ENCODE measurements around the gene ANTXR1. TPM values are rescaled to one million over a fixed set of nuclear protein-coding genes. Genes with fewer than 3 reads are reported as not detected.

The ANTXR1 gene
- total and polyA plus RNA-seq, 5 donors, result 13.8 to 49.4 (median 36.7) TPM

DNA sequence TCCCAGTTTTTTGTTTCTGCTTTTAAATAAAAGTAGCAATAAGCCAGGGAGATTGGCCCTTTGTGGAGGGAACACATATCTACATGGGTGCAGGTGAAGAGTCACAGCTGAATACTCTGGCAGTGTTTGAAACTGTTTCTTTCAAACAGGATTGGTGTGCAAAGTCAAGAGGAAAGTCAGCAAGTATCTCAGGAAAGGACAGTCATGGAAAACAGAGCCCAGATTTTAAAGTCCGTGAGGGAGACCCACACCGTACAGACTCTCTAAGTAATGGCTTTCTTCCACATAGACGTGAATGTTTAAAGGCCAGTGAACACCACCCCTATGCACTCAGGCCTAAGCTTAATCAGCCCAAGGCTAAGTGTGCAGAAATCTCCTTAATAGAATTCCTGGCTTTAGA, 278.7 kb downstream of the ANTXR1 start:
- H3K27ac ChIP-seq (ENCODE audit: low read length), result no peak overlapping the region
- no peak for ATAC-seq
- no peaks in the 10 kb centered on the region for H3K9me3 ChIP-seq (ENCODE audit: control insufficient read depth, low read length)
- 69% methylated on average over 3 of the region's 3 CpGs for WGBS
- no peak overlapping the region for H3K4me3 ChIP-seq (ENCODE audit: low read length)
- no peaks in the 10 kb centered on the region for H3K27me3 ChIP-seq (ENCODE audit: control insufficient read depth, insufficient read depth)
- intact Hi-C loops (cut with DNase I), result no loop called here
- DNase-seq, result no peak
- H3K4me1 ChIP-seq (ENCODE audit: control insufficient read depth, insufficient read depth, low read length), result no peaks in the 10 kb centered on the region

DNA sequence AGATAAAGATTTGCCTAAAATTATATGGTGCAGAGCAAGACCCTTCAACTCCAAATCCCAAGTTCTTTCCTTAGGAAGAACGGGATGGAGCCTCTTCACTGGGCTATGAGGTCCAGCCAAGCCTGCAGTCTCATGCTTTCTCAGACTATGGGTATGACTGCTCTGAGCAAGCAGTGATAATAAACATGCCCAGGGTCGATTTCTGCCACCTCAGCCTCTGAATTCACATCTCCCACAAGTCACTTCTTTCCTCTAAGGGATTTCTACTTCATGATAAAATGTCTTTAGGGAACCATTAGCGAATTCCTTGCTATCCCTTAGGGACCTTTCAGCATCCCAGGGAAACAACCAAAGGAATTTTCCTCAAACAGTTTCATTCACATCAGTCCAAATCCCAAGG, 279.3 kb downstream of the ANTXR1 start:
- intact Hi-C loops (cut with DNase I), result no loop called here
- WGBS, result 72% methylated on average over 3 of the region's 3 CpGs
- H3K27ac ChIP-seq (ENCODE audit: low read length), result no peak overlapping the region
- DNase-seq (no peak), ATAC-seq (no peak)
- H3K4me1 ChIP-seq (ENCODE audit: control insufficient read depth, insufficient read depth, low read length), result no peaks in the 10 kb centered on the region
- no peaks in the 10 kb centered on the region for H3K27me3 ChIP-seq (ENCODE audit: control insufficient read depth, insufficient read depth)
- H3K9me3 ChIP-seq (ENCODE audit: control insufficient read depth, low read length), result no peaks in the 10 kb centered on the region
- no peak overlapping the region for H3K4me3 ChIP-seq (ENCODE audit: low read length)

- Histone ChIP-seq H3K27ac (ENCODE audit: low read length) (no peak overlapping the region), H3K27me3 (ENCODE audit: control insufficient read depth, insufficient read depth) (no peaks in the 10 kb centered on the region), H3K4me1 (ENCODE audit: control insufficient read depth, insufficient read depth, low read length) (no peaks in the 10 kb centered on the region), H3K9me3 (ENCODE audit: control insufficient read depth, low read length) (no peaks in the 10 kb centered on the region), H3K4me3 (ENCODE audit: low read length) (no peak overlapping the region)
- ATAC-seq (no peak), DNase-seq (no peak)
- WGBS, result 96% methylated on average over 3 of the region's 3 CpGs
- intact Hi-C loops (cut with DNase I), result no loop called here
Measured at GRCh38 chr2:69296421-69296820, 283.4 kb downstream of the ANTXR1 start.

DNA sequence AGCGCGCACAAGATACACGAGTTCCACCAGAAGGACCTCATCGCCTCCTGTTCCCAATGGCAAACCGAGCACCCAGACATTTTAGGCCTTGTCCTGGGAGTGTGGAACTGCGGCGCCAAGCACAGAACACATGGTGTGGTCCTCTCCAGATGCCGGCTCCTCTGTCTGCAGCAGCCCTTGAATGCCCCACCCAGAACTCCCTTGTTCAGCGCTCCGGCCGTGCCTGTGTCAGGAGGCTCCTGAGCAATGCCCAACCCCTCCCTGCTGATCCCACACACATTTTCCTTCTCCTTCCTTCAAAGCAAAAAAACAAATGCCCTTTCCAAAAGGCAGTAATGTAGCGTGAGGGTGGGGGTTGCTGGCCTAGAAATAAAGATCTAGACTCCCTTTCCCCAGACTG, 284.2 kb downstream of the ANTXR1 start:
- ATAC-seq (no peak), DNase-seq (no peak)
- 90% methylated on average over 12 of the region's 12 CpGs for WGBS
- H3K4me3 ChIP-seq (ENCODE audit: low read length), result no peak overlapping the region
- no peaks in the 10 kb centered on the region for H3K9me3 ChIP-seq (ENCODE audit: control insufficient read depth, low read length)
- H3K4me1 ChIP-seq (ENCODE audit: control insufficient read depth, insufficient read depth, low read length), result no peaks in the 10 kb centered on the region
- H3K27me3 ChIP-seq (ENCODE audit: control insufficient read depth, insufficient read depth), result no peaks in the 10 kb centered on the region
- H3K27ac ChIP-seq (ENCODE audit: low read length), result no peak overlapping the region
- intact Hi-C loops (cut with DNase I), result no loop called here

DNA sequence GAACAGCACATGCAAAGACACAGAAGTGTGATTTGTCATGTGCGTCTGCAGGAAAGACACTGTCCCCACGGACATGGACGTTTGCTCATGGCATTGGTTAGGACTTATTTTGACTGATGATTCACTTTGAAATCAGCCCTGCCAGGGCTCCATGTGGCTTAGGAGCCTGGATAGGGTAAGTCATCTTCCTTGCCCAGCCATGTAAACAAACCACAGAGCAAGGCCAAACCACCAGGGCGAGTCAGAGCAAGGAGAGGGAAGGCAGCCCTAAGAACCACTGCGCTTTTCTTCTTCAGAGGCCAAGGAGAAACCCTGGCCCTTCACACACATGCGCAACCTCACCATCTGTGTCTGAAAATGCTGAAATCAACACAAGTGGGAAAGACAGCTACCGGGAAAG, 285.3 kb downstream of the ANTXR1 start:
- intact Hi-C loops (cut with DNase I), result no loop called here
- no peak for DNase-seq
- WGBS, result 79% methylated on average over 7 of the region's 7 CpGs

GRCh38 chr2:69298862-69299261, 285.9 kb downstream of the ANTXR1 start:
- WGBS, result 45% methylated on average over 4 of the region's 4 CpGs
- DNase-seq (no peak), ATAC-seq (no peak)
- Histone ChIP-seq H3K9me3 (ENCODE audit: control insufficient read depth, low read length) (no peaks in the 10 kb centered on the region), H3K27ac (ENCODE audit: low read length) (no peak overlapping the region), H3K4me1 (ENCODE audit: control insufficient read depth, insufficient read depth, low read length) (no peaks in the 10 kb centered on the region), H3K4me3 (ENCODE audit: low read length) (no peak overlapping the region), H3K27me3 (ENCODE audit: control insufficient read depth, insufficient read depth) (no peaks in the 10 kb centered on the region)
- intact Hi-C loops (cut with DNase I), result no loop called here

More for the DNA sequence above, 285.3 kb downstream of the ANTXR1 start:
- Histone ChIP-seq H3K27me3 (ENCODE audit: control insufficient read depth, insufficient read depth) (no peaks in the 10 kb centered on the region), H3K4me1 (ENCODE audit: control insufficient read depth, insufficient read depth, low read length) (no peaks in the 10 kb centered on the region), H3K4me3 (ENCODE audit: low read length) (no peak overlapping the region), H3K27ac (ENCODE audit: low read length) (no peak overlapping the region), H3K9me3 (ENCODE audit: control insufficient read depth, low read length) (no peaks in the 10 kb centered on the region)
- ATAC-seq, result no peak

Small RNA genes lying within 50 kb of the gene (microRNA-seq; reads per million reads assigned to microRNA genes)
- 0 to 2.5 reads per million in 2 donors for gene MIR3126

Other genes starting within 250 kb of the ANTXR1 start
- gene BMP10, start 141.8 kb upstream of the ANTXR1 start, total RNA-seq, result 1,000 to 10,000 TPM; 1,953 to 6,380 (median 2,692) TPM
- gene BMP10, start 141.8 kb upstream of the ANTXR1 start, polyA plus RNA-seq, result 153 TPM
- not detected for gene GKN2, start 60.3 kb upstream of the ANTXR1 start, total RNA-seq
- gene GKN2, start 60.3 kb upstream of the ANTXR1 start, polyA plus RNA-seq, result not detected
- not detected for gene GKN1, start 38.5 kb upstream of the ANTXR1 start, total RNA-seq
- not detected for gene GKN1, start 38.5 kb upstream of the ANTXR1 start, polyA plus RNA-seq